Common myeloid progenitor, CD34-positive (primary cell): ENCODE results near the gene DUSP3.

Experiments
- CTCF ChIA-PET: fragments of 350-600 bp; sonication (Branson Sonifier 250); formaldehyde crosslinking; loops from one replicate; lab custom pipeline; 2021; ENCODE audit warnings: antibody characterized with exemption; lab: Charles Lee
- POLR2A ChIA-PET: fragments of 350-600 bp; sonication (Branson Sonifier 250); formaldehyde crosslinking; loops from one replicate; lab custom pipeline; 2021; ENCODE audit warnings: antibody characterized with exemption; lab: Charles Lee
- DNase-seq, 3 donors: peaks; one replicate each; pipeline versions ENCODE4 v3.0.0 to v3.0.0-alpha.2; 2013
- H3K27ac ChIP-seq, 2 experiments: 1 replicate in 1 of 2; 2 replicates in 1 of 2; pipeline ENCODE4 v1.7.0; 2013; ENCODE audit warnings: inconsistent platforms in 2 of 2, low read length in 2 of 2, mild to moderate bottlenecking in 2 of 2, low read depth in 1 of 2, moderate library complexity in 1 of 2; ENCODE audit not compliant: severe bottlenecking in 2 of 2, insufficient read depth in 1 of 2, poor library complexity in 1 of 2
- H3K27me3 ChIP-seq, 5 experiments: replicated peaks in 2 of 5; 1 replicate in 3 of 5; 2 replicates in 2 of 5; pipeline versions ENCODE4 v1.6.1 to v1.7.0; 2013; ENCODE audit warnings: low read length in 4 of 5, mild to moderate bottlenecking in 2 of 5, moderate library complexity in 2 of 5, inconsistent platforms in 1 of 5; ENCODE audit not compliant: insufficient read depth in 5 of 5, control insufficient read depth in 4 of 5
- H3K36me3 ChIP-seq, 4 experiments: 1 replicate in 2 of 4; 2 replicates in 2 of 4; pipeline versions ENCODE4 v1.6.1 to v1.7.0; 2013; ENCODE audit warnings: low read length in 3 of 4, control low read depth in 1 of 4, mild to moderate bottlenecking in 1 of 4; ENCODE audit not compliant: control insufficient read depth in 4 of 4, insufficient read depth in 4 of 4
- H3K4me1 ChIP-seq, 4 experiments: 1 replicate in 3 of 4; 2 replicates in 1 of 4; pipeline versions ENCODE4 v1.6.1 to v1.7.1; 2013; ENCODE audit warnings: low read length in 3 of 4, mild to moderate bottlenecking in 3 of 4, control low read depth in 1 of 4, inconsistent platforms in 1 of 4, moderate library complexity in 1 of 4; ENCODE audit not compliant: control insufficient read depth in 4 of 4, insufficient read depth in 4 of 4; ENCODE audit errors: control extremely low read depth in 1 of 4
- H3K4me3 ChIP-seq, 7 experiments: 1 replicate in 4 of 7; 2 replicates in 3 of 7; pipeline versions ENCODE4 v1.5.1 to v1.7.0; 2013; ENCODE audit warnings: mild to moderate bottlenecking in 7 of 7, low read length in 6 of 7, moderate library complexity in 6 of 7, inconsistent platforms in 2 of 7, low read depth in 2 of 7, control low read depth in 1 of 7; ENCODE audit not compliant: insufficient read depth in 4 of 7, control insufficient read depth in 1 of 7; ENCODE audit errors: extremely low read depth in 1 of 7
- H3K9me3 ChIP-seq, 5 experiments: 1 replicate in 4 of 5; 2 replicates in 1 of 5; pipeline versions ENCODE4 v1.6.1 to v1.7.1; 2013; ENCODE audit warnings: low read length in 4 of 5, mild to moderate bottlenecking in 2 of 5, inconsistent platforms in 1 of 5, low read depth in 1 of 5, moderate library complexity in 1 of 5; ENCODE audit not compliant: control insufficient read depth in 4 of 5, insufficient read depth in 2 of 5; ENCODE audit errors: control extremely low read depth in 1 of 5
- WGBS: methylation state at CpG from one replicate; pipeline ENCODE4 v1.1.5; 2013; ENCODE audit not compliant: insufficient coverage; 5-methylcytosine and 5-hydroxymethylcytosine counted together

The DUSP3 gene

DNA sequence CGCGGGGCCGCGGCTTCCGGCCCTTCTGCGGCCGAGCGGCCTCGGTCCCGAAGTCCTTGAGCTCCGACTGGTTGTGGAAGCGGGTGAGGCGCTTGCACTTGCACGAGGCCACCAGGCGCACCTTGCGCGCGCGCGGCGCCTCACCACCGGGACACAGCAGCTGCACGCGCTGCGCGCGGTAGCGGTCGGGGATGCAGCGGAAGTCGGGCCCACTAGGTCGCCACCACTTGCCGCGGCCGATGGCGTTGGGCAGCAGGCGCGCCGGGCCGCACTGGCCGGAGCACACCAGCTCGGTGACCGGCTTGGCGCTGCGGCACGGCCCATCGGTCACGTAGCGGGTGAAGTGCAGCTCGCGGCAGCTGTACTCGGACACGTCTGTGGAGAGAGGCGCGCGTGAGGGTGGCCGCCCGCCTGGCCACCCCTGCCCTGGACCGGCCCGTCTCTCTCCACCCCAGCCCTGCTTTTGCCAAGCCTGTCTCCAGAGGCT, 23.3 kb downstream of the DUSP3 start:
- DNase-seq: peak in 2 of 3 donors; percentile 79 to 81
- ChIA-PET POLR2A (interaction anchor here (1.0 kb wide), 1 partner anchor 55 kb away, joined by 3 read pairs; no protein-coding TSS in a partner anchor), CTCF (interaction anchor here (0.8 to 20.0 kb wide), 4 partner anchors 32 to 179 kb away, joined by 4 to 555 read pairs (median 5); no protein-coding TSS in a partner anchor)
- peaks cover 0 to 50% (median 32%) of the 10 kb centered on the region in 5 experiments for H3K27me3 ChIP-seq
- H3K9me3 ChIP-seq: no peaks in the 10 kb centered on the region
- peak overlapping the region in 2 of 7 experiments; percentile 34 to 46 for H3K4me3 ChIP-seq
- H3K4me1 ChIP-seq: peaks cover 0 to 11% (median 9%) of the 10 kb centered on the region in 4 experiments
- no peaks in the 10 kb centered on the region for H3K36me3 ChIP-seq
- no peak overlapping the region for H3K27ac ChIP-seq
- 4% methylated on average over 53 of the region's 60 CpGs for WGBS

DNA sequence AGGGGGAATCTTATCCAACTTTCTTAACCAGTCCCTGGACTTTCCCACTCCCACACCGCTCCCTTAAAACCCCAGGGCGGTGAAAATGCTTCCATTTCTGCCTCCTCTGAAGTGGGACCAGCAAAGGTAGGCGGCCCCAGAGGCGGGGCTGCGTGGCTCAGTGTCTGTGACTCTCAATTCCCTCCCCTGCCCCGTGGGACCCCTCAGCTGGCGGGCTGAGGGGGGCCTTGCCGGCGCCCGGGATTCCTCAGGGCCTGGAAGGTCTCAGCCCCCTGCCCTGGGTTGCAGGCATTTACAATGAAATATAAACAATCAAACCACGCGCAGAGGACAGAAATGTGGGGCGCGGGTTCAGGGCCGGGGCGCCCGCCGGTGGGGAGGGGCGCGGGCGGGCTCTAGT, 23.8 kb downstream of the DUSP3 start:
- peak overlapping the region in 1 of 7 experiments; percentile 46 for H3K4me3 ChIP-seq

DNA sequence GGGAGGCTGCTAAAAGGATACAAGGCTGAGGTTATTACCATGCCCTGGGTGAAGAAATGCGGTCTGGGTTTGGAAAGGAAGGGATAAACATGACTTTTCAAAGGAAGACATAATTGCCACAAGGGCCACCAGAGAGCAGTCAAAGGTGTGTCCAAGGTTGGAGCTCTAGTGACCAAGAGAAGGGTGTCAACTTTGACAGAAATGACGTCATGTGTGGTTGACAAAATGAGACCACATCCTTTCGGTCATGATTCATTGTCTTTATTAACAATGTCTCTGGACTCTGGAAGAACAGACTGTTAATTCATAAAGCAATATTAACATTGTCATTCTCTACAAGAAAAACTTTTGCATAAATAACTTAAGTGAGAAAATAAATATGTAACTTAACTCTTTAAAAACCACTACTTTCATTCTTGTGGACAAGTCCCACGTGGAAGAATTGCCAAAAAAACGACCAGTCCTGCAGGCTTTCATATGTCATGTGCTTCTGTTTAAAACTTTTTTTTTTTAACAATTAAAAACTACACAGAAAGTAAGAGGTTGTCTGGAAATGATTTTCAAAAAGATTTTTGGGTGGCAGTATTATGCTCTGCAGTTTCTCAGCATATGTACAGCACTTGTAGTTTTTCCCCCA, 25.2 kb downstream of the DUSP3 start:
- Histone ChIP-seq H3K4me1 (peaks cover 0 to 16% (median 10%) of the 10 kb centered on the region in 4 experiments), H3K27me3 (peaks cover 0 to 45% (median 29%) of the 10 kb centered on the region in 5 experiments), H3K9me3 (no peaks in the 10 kb centered on the region), H3K4me3 (no peak overlapping the region), H3K27ac (no peak overlapping the region), H3K36me3 (no peaks in the 10 kb centered on the region)
- ChIA-PET POLR2A (interaction anchor here (0.5 kb wide), 1 partner anchor 39 kb away, joined by 3 read pairs; no protein-coding TSS in a partner anchor), CTCF (interaction anchor here (0.5 to 20.0 kb wide), 2 partner anchors 56 to 638 kb away, joined by 5 to 555 read pairs; no protein-coding TSS in a partner anchor)
- peak; percentile 31 to 58 (median 42) for DNase-seq
- WGBS: 60% methylated on average over 2 of the region's 5 CpGs

More for the DNA sequence above, 23.8 kb downstream of the DUSP3 start:
- Histone ChIP-seq H3K27ac (no peak overlapping the region), H3K4me1 (peaks cover 0 to 11% (median 9%) of the 10 kb centered on the region in 4 experiments), H3K9me3 (no peaks in the 10 kb centered on the region), H3K27me3 (peaks cover 0 to 50% (median 35%) of the 10 kb centered on the region in 5 experiments), H3K36me3 (no peaks in the 10 kb centered on the region)
- ChIA-PET CTCF (interaction anchor here (0.6 to 20.0 kb wide), 4 partner anchors 41 to 178 kb away, joined by 3 to 555 read pairs (median 5); no protein-coding TSS in a partner anchor), POLR2A (no interaction called here)
- DNase-seq: no peak
- WGBS: 33% methylated on average over 10 of the region's 21 CpGs

DNA sequence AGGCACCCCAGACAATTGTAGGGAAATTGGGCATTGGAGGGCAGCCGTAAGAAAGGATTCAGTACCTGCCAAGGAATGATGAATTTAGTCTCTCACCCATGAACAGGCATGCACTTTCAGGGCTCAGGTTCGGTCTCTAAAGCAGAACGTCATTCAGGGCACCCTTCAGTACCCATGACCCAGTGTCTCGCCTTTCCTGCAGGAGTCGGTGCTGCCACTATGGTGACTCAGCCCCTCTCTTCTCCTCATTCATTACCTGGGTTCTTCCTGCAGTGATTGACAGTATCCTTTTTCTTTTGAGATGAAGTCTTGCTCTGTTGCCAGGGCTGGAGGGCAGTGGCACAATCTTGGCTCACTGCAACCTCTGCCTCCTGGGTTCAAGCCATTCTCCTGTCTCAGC, 28.6 kb downstream of the DUSP3 start:
- no peak for DNase-seq
- Histone ChIP-seq H3K4me1 (peaks cover 0 to 12% (median 8%) of the 10 kb centered on the region in 4 experiments), H3K27ac (no peak overlapping the region), H3K36me3 (no peaks in the 10 kb centered on the region), H3K27me3 (peaks cover 0 to 26% (median 18%) of the 10 kb centered on the region in 5 experiments), H3K4me3 (no peak overlapping the region), H3K9me3 (no peaks in the 10 kb centered on the region)
- ChIA-PET POLR2A (no interaction called here), CTCF (interaction anchor here (0.8 to 2.1 kb wide), 6 partner anchors 9 to 52 kb away, joined by 3 to 7 read pairs (median 4); partner anchors contain the start of gene SOST)
- WGBS: 52% methylated on average over 5 of the region's 5 CpGs

DNA sequence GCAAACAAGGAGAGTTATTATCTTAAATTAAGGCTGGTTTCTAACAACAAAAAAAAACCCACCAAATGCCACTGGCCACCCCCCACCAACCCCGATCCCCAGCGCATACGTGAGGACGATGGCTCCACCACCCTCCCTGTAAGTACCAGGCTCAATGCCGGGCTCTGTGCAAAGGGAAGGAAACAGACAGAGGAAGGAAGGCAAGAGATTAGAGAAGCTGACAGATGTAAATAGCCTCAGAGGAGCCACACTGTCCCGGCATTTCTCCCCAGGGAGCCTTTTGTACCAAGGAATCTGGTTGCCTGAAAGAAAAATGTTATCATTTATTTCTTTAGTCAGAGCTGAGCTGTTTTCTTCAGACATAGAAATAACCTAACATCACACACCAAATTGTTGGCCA, 33.2 kb downstream of the DUSP3 start:
- DNase-seq: peak in 2 of 3 donors; percentile 22 to 25
- H3K27ac ChIP-seq: no peak overlapping the region
- WGBS: 0% methylated on average over 2 of the region's 6 CpGs
- H3K4me1 ChIP-seq: peaks cover 0 to 8% (median 6%) of the 10 kb centered on the region in 4 experiments
- H3K9me3 ChIP-seq: peaks cover 0 to 3% (median 0%) of the 10 kb centered on the region in 5 experiments
- POLR2A ChIA-PET: no interaction called here
- no peak overlapping the region for H3K4me3 ChIP-seq
- H3K27me3 ChIP-seq: peaks cover 0 to 20% (median 11%) of the 10 kb centered on the region in 5 experiments
- no peaks in the 10 kb centered on the region for H3K36me3 ChIP-seq
- CTCF ChIA-PET: interaction anchor here (1.6 kb wide), 1 partner anchor 14 kb away, joined by 3 read pairs; no protein-coding TSS in a partner anchor

DNA sequence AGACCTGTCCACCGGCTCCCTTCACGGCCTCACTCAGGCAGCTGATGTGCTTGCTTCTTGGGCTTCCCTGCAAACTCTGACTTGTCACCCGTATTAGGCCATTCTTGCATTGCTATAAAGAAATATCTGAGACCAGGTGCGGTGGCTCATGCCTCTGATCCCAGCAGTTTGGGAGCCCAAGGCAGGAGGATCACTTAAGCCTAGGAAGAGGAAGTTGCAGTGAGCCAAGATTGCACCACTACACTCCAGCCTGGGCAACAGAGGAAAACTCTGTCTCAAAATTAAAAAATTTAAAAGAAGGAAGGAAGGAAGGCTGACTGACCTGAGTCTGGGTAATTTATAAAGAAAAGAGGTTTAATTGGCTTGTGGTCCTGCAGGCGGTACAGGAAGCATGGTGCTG, 37.1 kb downstream of the DUSP3 start:
- 97% methylated on average over 5 of the region's 5 CpGs for WGBS
- no peak overlapping the region for H3K27ac ChIP-seq
- H3K36me3 ChIP-seq: no peaks in the 10 kb centered on the region
- no peak for DNase-seq
- ChIA-PET CTCF (interaction anchor here (0.8 to 2.3 kb wide), 3 partner anchors 17 to 47 kb away, joined by 3 to 11 read pairs (median 7); partner anchors contain the start of gene SOST), POLR2A (no interaction called here)
- no peak overlapping the region for H3K4me3 ChIP-seq
- peaks cover 0 to 3% (median 0%) of the 10 kb centered on the region in 5 experiments for H3K9me3 ChIP-seq
- H3K4me1 ChIP-seq: peaks cover 0 to 6% (median 3%) of the 10 kb centered on the region in 4 experiments
- peaks cover 0 to 20% (median 10%) of the 10 kb centered on the region in 5 experiments for H3K27me3 ChIP-seq
